PC-3 (cell line): ENCODE measurements around the gene ARHGAP24. TPM values are rescaled to one million over a fixed set of nuclear protein-coding genes. Genes with fewer than 3 reads are reported as not detected.

Source experiments
- ATAC-seq: fragments of 200-7000 bp; cut with Tn5 transposase; 2 replicates; pipeline ENCODE4 v1.9.1; 2020; ENCODE audit warnings: mild to moderate bottlenecking, moderate library complexity
- BruUV-seq: library from RNA; stranded (reverse); fragments of 400-500 nt; replicated peaks from 2 replicates; lab custom pipeline; 2021; lab: Mats Ljungman, UMichigan
- CTCF ChIA-PET: fragments of 300-600 bp; sonication (Branson Sonifier 250); formaldehyde crosslinking; loops from one replicate; lab custom pipeline; 2022; ENCODE audit warnings: antibody characterized with exemption; lab: Charles Lee
- POLR2A ChIA-PET: fragments of 300-600 bp; sonication (Branson Sonifier 250); formaldehyde crosslinking; loops from one replicate; lab custom pipeline; 2022; ENCODE audit warnings: antibody characterized with exemption; ENCODE audit not compliant: unreplicated experiment; lab: Charles Lee
- DNase-seq: peaks from one replicate; pipeline ENCODE4 v3.0.0-alpha.2; 2015
- H2AFZ ChIP-seq: fragments of 300-600 bp; sonication (generic); 2 replicates; pipeline ENCODE4 v1.6.0; 2016; ENCODE audit warnings: antibody characterized with exemption, low read length
- H3F3A ChIP-seq: fragments of 300-600 bp; sonication (generic); one replicate; pipeline ENCODE4 v1.6.0; 2017; ENCODE audit warnings: antibody characterized with exemption, low read length, control low read depth, mild to moderate bottlenecking; ENCODE audit not compliant: unreplicated experiment
- H3K27ac ChIP-seq: fragments of 300-600 bp; sonication (generic); 2 replicates; pipeline ENCODE4 v1.5.1; 2016; ENCODE audit warnings: mild to moderate bottlenecking, low read length
- H3K27me3 ChIP-seq: fragments of 300-600 bp; sonication (generic); 2 replicates; pipeline ENCODE4 v1.6.1; 2016; ENCODE audit warnings: low read length, mixed read lengths
- H3K36me3 ChIP-seq: fragments of 300-600 bp; sonication (generic); 2 replicates; pipeline ENCODE4 v1.6.1; 2016; ENCODE audit warnings: low read depth, mixed run types, low read length, mixed read lengths
- H3K4me1 ChIP-seq: fragments of 300-600 bp; sonication (generic); 2 replicates; pipeline ENCODE4 v1.5.1; 2016; ENCODE audit warnings: low read length; ENCODE audit not compliant: insufficient read depth
- H3K4me2 ChIP-seq: fragments of 300-600 bp; sonication (generic); 2 replicates; pipeline ENCODE4 v1.6.0; 2016; ENCODE audit warnings: low read length
- H3K4me3 ChIP-seq: fragments of 300-600 bp; sonication (generic); 2 replicates; pipeline ENCODE4 v1.5.1; 2016; ENCODE audit warnings: mild to moderate bottlenecking, low read length, mixed read lengths
- H3K79me2 ChIP-seq: fragments of 300-600 bp; sonication (generic); 2 replicates; pipeline ENCODE4 v1.6.1; 2017; ENCODE audit warnings: low read length, mixed read lengths
- H3K9ac ChIP-seq: fragments of 300-600 bp; sonication (generic); 2 replicates; pipeline ENCODE4 v1.6.0; 2016; ENCODE audit warnings: mild to moderate bottlenecking, low read length
- H3K9me2 ChIP-seq: fragments of 300-600 bp; sonication (generic); replicated peaks from 2 replicates; pipeline ENCODE4 v1.6.1; 2016; ENCODE audit warnings: mixed run types, low read length, mixed read lengths
- H3K9me3 ChIP-seq: fragments of 300-600 bp; sonication (generic); 2 replicates; pipeline ENCODE4 v1.6.1; 2016; ENCODE audit warnings: low read length, mixed read lengths
- H4K20me1 ChIP-seq: fragments of 300-600 bp; sonication (generic); 2 replicates; pipeline ENCODE4 v1.6.1; 2016; ENCODE audit warnings: low read length, mixed read lengths
- CTCF ChIP-seq: fragments of 300-600 bp; sonication (generic); conservative IDR thresholded peaks from 2 replicates; pipeline ENCODE4 v1.5.1; 2017; ENCODE audit warnings: antibody characterized with exemption, low read depth, mild to moderate bottlenecking, low read length
- EZH2 ChIP-seq: fragments of 300-600 bp; sonication (generic); IDR thresholded peaks from one replicate; pipeline ENCODE4 v1.6.1; 2017; ENCODE audit warnings: antibody characterized with exemption, mild to moderate bottlenecking, low read length; ENCODE audit not compliant: unreplicated experiment
- EZH2phosphoT487 ChIP-seq: fragments of 300-600 bp; sonication (generic); IDR thresholded peaks from 2 replicates; pipeline ENCODE4 v1.6.1; 2018; ENCODE audit warnings: mild to moderate bottlenecking, antibody characterized with exemption, low read length, borderline replicate concordance
- intact Hi-C: fragments of 100-400 bp; cut with micrococcal nuclease; formaldehyde crosslinking; loops from 2 replicates; pipeline ENCODE4 v1.9.0; 2023
- total RNA-seq: library from RNA; depleted of rRNA; stranded (reverse); fragments of >200 nt; gene quantifications from 2 replicates; pipeline ENCODE4 v1.2.3, GENCODE V29; 2014

The ARHGAP24 gene
- total RNA-seq, 1 experiment from 2014 or later: 7.4 TPM

DNA sequence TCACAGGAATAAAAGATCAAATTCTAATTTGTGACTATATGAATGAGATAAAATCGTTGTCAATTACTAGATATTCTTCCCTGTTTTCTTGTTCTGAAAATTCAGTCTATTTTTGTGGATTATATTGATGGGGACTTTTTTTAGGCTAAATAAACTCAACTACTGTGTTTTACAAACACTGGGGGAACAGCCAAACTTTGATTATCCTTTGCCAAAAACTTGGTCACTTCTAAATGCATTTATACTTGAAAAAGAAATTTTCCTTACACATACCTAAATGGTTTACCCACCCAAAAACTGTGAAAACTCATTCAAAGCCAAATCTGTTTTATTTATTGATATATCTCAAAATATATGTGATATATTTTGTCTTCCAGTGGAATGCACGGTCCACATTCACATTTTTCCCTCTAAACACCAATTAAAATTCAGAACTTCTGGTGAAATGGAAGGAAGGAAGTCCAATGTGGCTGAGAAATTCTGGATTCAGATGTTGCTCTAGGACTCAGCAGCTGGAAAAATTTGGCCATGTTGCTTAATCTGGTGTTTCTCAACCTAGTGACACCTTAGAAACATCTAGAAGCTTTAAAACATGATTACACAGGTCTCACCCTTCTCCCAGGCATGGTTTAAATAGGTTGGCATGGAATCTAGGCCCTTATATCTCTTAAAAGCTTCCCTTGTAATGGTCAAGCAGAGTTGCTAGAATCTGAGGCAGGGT lies 28.6 kb upstream of the ARHGAP24 start:
- no peaks in the 10 kb centered on the region for H3K9me3 ChIP-seq
- TF ChIP-seq CTCF (no peak), EZH2phosphoT487 (no peak)
- H3F3A ChIP-seq: no peaks in the 10 kb centered on the region
- intact Hi-C loops: no loop called here
- no peak overlapping the region for H3K27ac ChIP-seq
- no peaks in the 10 kb centered on the region for H4K20me1 ChIP-seq
- no peaks in the 10 kb centered on the region for H3K27me3 ChIP-seq
- CTCF ChIA-PET: no interaction called here
- no peak for ATAC-seq
- H3K79me2 ChIP-seq: no peaks in the 10 kb centered on the region
- POLR2A ChIA-PET: no interaction called here
- BruUV-seq: no TSS peak
- no peak overlapping the region for H3K4me3 ChIP-seq
- H3K4me1 ChIP-seq: no peaks in the 10 kb centered on the region
- DNase-seq: no peak
- no peaks in the 10 kb centered on the region for H3K9me2 ChIP-seq
- H2AFZ ChIP-seq: no peak overlapping the region
- no peak overlapping the region for H3K9ac ChIP-seq
- H3K36me3 ChIP-seq: no peaks in the 10 kb centered on the region
- H3K4me2 ChIP-seq: no peak overlapping the region

- intact Hi-C loops: no loop called here
- H4K20me1 ChIP-seq: no peaks in the 10 kb centered on the region
- CTCF ChIA-PET: no interaction called here
Observed at GRCh38 chr4:85448906-85449890, 25.8 kb upstream of the ARHGAP24 start.

More at GRCh38 chr4:85448906-85449890, 25.8 kb upstream of the ARHGAP24 start:
- TF ChIP-seq CTCF (no peak), EZH2 (no peak), EZH2phosphoT487 (no peak)
- POLR2A ChIA-PET: no interaction called here
- Histone ChIP-seq H3K27ac (no peak overlapping the region), H3K27me3 (no peaks in the 10 kb centered on the region), H3K4me1 (no peaks in the 10 kb centered on the region), H3F3A (no peaks in the 10 kb centered on the region), H3K9ac (no peak overlapping the region), H3K4me3 (no peak overlapping the region), H2AFZ (no peak overlapping the region), H3K9me3 (no peaks in the 10 kb centered on the region), H3K36me3 (no peaks in the 10 kb centered on the region), H3K4me2 (no peak overlapping the region), H3K9me2 (no peaks in the 10 kb centered on the region), H3K79me2 (no peaks in the 10 kb centered on the region)
- DNase-seq (no peak), ATAC-seq (no peak)
- no TSS peak for BruUV-seq
